Right renal cortex interstitium (tissue), 3 donors: Measurements from ENCODE around the gene C2CD3. TPM values are rescaled to one million over a fixed set of nuclear protein-coding genes. Genes with fewer than 3 reads are reported as not detected.

Experiments
- DNase-seq, 3 donors: peaks; one replicate each; pipeline ENCODE4 v3.0.0-alpha.2; 2013; ENCODE audit warnings: low read depth in 3 of 3, low spot score in 2 of 3
- polyA plus RNA-seq, 3 donors: library from polyadenylated mRNA; unstranded; fragments of 120-200 nt; gene quantifications; one replicate each; pipeline ENCODE4 v1.2.1, GENCODE V29; 2013; ENCODE audit not compliant: insufficient read length in 3 of 3

The C2CD3 gene, protein sequence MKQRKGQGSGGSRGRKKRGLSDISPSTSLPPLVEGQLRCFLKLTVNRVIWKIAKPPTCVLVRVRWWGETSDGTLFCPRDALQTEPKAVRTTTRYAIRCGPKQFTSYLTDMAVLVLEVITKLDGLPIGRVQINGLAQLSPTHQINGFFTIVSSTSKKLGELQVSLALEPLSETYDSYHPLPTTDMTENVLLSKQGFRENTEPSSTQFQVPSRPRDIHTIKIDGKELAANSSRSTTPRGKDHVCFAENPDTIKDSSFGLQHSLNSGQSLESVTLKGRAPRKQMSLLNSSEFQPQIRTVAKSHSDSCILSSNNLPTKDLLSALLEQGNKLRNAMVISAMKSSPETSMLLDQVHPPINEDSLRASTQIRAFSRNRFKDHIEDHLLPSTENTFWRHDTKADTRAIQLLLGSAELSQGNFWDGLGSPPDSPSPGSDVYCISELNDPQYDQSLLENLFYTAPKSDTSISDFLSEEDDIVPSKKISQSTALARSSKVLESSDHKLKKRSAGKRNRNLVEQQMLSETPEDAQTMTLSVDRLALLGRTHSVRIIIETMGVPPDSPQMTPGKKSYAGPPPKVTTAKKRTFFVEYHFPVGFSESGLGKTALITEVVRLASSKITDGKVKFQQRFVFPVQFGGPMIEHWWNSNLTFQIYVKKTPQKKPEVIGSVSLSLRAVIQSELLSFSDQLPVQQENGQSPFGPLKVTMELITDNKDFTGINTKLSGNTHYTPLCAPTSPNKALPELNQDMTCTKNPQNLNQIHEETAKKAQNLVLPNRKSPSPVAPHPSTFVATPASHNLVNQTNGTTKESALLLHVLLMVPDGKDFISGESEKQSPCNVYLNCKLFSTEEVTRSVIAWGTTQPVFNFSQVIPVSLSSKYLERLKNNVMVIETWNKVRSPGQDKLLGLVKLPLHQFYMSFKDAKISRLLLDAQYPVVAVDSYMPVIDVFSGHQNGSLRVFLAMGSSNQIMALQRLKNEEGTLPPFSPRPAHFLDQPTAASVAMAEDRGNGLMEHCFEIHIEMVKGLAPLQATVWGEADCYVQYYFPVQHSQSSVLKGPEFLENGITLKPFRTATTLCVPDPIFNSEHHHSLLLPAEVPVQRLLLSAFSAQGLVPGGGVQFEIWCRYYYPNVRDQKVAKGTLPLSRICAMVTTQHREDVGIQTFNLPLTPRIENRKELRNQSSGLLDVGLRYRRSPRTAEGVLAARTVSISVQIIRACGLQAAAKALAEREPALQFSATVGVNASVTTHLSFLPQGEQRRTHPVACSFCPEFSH (N-terminal part only)
- 10 to 100 TPM; 20.5 to 24.3 (median 21.8) TPM for polyA plus RNA-seq

DNA sequence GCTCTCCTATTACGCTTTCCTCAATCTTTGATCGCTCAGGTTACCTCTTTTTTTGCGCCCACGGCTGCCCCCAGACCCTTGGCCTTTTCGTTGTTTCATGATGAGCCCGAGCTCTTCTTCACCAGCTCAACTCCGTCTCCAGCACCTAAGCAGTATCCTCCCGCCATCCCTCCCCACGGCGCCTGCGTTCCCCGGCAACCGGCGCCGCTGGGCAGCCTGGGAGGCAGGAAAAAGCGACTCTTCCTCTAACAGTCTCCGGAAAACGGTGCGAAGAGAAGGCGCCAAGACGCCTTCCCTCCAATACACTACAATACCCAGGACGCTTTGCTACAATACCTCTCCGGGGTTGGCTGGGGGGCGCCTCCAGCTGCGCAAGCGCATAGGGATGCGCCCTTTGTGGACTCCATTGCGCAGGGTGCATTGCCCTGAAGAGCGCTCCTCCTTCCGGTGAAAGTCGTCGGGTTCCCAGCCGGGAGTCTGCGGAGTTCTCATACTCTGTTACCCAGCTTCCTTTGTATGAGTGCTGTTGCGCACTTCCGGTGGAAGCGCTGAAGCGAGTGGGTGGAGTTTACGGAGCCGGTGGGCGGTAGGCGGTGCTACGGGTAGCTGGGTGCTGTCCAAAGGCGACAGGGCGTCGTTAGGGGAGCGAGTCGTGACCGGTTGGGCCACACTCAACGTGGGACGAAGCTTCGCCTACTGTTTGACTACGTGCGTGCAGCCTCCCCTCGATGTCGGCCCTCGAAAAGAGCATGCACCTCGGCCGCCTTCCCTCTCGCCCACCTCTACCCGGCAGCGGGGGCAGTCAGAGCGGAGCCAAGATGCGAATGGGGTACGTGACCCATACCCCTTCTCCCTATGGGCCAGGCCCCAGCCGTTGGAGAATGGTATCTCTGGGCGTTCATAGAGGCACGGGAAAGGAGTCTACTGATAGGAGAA is at the start of gene C2CD3, which contains the start of gene PPME1:
C2CD3 (minus strand) TSS at position 309 of the 936 bp plus-strand sequence; CDS start at position 99, 210 bp downstream.
PPME1 (plus strand) TSS at position 596 of the 936 bp plus-strand sequence; CDS start at position 729, 133 bp downstream.
- DNase-seq = peak; percentile 98 to 99 (median 98)

DNA sequence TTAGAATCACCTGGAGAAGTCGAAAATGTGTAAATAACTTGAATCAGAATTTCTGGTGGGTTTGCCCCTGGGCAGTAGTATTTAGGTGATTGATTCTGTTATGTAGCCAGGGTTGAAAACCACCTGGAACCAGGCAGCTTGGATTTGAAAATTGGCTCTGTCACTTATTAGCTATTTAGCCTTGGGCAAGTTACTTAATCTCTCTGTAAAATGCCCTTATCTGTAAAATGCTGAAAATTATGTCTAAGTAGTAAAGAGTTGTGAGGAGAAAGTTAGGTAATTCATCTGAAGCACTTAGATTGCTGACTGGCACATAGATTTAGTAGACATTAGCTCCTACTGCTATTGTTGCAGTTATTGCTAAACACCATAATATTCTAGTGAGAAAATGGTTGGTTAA is 49.6 kb upstream of the C2CD3 start:
- no peak for DNase-seq

DNA sequence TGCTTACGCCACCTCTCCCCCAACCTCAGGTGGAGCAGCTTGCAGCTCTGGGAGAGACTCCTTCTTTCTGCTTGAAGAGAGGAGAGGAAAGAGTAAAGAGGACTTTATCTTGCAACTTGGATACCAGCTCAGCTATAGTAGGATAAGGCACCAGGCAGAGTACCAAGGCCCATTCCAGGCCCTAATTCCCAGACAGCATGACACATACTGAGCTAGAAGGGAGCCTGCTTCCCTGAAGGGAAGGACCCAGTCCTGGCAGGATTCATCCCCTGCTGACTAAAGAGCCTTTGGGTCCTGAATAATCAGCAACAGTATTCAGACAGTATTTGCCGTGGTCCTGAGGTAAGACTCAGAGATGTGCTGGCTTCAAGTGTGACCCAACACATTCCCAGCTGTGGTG is 41.7 kb upstream of the C2CD3 start:
- DNase-seq = no peak

DNA sequence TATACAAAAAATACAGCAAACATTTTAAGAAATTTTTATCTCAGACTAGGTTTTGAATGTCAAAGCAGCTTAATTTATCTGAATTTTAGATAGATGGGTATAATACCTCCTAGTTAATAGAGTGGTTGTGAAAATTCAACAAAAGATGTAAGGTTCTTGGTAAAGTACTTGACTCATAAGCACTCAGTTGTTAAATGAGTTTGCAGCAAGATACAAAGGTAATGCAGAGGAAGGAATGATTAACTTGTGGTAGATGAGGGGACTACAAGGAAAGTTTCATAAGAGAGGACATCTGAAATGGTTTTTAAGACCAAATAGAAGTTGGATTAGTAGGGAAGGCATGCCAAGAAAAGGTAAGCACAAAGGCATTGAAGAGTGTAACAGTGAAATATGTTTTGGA is 37.7 kb upstream of the C2CD3 start:
- no peak for DNase-seq

DNA sequence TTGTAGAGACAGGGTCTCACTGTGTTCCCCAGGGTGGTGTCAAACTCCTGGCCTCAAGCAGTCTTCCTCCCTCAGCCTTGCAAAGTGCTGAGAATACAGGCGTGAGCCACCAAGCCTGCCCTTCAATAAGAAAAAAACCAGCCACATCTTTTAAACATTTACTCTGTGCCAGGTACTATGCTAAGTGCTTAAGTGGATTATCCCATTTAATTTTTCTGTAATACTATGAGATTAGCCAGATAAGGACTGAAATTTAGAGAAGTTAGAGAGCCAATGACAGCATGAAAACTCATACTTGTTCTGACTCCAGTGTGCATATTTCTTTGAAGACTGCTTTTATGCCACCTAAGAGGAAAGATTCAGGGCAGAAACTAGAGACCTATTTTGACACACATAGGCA is 35.9 kb upstream of the C2CD3 start:
- no peak for DNase-seq

DNA sequence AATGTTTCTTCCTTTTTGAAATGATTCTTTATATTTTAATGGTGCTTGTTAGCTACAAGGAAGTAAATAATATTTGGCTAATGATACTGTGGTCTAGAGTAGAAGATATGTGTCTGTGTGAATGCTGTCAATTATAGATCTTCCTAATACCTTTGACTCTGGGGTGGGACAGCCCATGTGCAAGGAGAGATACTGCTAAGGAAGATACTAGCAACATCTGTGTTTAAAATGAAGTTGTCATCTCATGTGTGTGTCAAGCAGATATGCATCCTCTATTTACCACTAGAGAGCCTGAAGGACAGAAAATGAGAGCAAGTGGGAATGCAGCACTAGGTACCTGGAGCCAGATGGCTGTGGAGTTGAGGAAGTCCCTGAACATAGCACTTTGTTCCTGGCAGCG is 34.4 kb upstream of the C2CD3 start:
- no peak for DNase-seq

DNA sequence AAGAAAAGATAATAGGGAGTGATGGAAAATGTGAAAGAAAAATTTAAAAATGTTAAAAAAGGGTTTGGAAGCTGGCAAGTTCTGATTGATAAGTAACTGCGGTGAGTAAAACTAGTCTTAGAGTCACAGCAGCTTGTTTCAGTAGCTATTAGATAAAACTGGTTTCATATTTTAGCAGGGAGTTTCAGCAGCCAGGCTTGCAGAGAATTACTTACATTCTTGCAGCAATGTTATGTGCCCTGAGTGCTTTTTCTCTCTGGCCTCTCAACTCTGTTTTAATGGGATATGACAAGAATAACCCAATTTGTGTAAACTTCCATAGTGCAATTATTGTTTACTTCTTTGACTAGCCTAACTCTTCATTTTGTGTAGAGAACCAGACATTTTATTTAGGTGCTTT is 33.9 kb upstream of the C2CD3 start:
- DNase-seq = no peak

DNA sequence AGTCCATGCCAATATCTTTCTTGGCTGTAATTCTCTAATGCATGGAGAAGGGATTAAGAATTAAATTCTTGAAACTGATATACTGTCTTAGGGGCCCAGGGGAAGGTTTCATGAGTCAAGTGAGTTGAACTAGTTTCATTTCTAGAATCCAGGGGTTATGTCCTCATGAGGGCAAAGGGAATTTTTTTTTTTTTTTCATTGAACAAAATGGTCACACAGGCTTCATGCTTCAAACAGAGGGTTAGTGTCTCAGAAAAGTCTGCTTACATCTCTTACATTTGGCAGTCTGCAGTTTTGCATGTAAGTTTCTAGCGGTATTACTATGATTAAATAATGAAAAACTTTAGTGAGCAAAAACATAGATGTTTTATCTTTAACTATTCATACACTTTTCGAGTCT is 33.2 kb upstream of the C2CD3 start:
- no peak for DNase-seq

DNA sequence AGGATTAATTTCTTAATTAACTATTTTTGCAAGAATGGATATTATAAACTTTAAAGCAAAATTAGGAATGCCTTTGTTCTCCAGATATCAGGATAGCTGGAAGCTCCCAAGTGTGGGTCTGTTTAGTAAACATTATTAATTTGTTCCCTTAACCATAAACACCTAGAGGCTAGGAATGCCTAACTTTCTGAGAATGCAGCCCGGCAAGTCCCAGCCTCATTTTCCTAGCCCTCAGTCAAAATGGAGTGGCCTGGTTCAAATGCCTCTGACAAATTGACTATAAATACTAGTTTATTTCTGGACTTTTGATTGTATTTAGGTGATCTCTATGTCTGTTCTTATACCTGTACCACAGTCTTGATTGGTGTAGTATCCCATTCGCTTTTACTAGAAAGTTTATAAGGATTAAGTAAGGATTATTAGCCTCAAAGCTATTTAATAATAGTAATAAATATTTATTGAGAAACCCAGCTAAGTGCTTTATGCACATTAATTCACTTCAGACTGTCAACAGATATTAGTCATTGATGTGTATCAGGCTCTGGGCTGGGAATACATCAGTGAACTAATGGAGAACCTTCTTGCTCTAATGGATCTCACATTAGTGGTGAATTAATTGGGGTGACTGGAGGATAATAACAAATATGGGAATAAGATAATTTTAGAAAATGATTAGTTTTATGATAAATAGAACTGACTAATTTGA is 26.1 kb upstream of the C2CD3 start:
- no peak for DNase-seq

DNA sequence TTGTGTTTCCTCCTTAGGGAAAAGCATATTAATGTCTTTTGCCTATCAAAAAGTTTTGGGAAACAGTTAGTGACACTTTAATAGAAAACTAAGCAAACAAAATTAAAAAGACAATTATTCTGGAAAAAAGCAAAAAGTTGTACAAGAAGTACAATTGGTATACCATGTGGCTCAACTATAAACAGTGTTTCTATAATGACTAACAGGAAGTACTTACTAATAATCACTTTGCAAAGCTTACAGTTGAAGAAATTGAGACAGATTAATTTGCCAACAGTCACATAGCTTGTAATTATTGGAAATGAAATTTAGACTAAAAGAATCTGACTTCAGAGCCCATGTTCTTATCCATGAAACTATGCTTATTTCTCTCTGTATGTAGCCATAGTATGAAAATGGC is 25.0 kb upstream of the C2CD3 start:
- no peak for DNase-seq

DNA sequence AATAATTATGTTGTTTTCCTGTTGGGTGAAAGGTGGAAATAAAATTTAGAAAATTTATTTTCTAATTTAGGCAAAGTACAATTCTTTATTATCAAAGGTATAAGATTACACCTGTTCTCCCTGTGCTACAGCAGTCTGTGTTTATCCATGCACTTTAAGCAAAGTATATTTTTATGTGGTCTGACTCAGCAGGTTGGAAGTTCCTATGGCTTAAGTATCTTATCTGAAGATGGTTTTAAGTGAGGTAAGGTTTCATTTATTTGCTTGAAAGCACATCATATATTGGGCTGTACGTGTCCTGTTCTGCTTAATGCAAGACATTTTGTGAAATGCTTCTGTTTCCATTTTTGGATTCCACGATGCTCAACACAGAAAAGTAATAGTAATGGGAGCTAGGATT is 14.9 kb upstream of the C2CD3 start:
- no peak for DNase-seq

DNA sequence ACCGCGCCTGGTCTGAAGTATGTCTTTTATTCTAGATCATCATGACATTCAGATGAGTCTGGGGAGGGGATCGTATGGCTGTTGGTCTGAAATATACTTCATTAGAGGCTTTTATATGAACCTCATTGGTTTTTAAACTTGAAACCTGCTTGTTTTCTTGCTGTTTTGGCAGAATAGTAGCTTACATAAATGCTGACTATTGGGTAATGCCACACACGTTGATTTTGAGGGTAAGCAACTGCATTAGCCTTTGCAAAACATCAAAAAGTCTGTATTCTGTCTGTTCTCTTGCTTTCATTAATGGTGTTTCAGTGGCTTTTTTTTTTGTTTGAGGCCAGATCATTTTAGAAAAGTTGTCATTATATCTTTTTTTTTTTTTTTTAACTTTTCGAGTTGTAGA is 14.5 kb upstream of the C2CD3 start:
- DNase-seq = no peak

DNA sequence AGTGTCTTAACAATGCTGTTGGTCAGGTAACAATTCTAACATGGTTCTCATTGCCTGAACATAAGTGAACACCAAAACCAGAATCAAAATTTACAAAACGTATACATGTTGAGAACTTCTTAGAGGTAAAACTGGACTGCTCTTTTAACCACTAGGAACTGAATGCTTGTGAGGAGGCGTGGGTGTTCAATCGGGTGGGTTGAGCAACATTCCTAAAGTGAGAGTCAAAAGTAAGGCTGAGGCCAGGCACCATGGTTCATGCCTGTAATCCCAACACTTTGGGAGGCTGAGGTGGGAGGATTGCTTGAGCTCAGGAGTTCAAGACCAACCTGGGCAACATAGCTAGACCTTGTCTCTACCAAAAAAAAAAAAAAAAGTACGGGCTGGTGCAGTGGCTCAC is 11.8 kb upstream of the C2CD3 start:
- DNase-seq = no peak

DNA sequence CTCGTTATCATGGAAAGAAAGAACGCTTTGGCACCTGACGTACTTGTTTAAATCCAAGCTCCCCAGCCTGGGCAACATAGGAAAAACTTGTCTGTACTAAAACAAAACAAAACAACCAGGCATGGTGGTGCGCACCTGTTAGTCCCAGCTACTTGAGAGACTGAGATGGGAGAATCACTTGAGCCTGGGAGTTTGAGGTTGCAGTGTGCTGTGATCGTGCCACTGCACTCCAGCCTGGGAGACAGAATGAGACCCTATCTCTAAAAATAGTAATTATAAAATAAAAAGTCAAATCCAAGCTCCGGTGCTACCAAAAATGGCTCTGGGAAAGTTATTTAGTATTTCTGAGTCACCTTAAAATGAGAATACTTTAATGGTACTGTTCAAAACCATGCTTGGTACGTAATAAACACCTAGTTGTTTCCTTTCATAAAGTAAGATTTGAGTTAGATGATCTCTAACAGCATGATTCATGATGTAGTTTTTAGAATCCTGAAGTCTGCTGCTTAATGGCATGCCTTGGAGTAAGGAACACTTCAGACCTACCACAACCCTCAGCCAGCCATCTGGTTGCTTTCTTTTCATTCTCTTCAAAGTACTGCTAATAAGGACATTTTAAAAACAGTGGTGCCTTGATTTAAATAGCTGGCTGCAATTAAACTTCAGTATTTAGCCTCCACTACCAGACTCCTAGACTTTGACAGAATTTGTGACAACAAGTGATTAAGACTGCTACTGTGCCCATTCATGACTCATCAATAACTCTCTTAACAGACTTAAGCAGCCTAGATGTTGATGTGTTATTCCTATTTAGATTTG is 8.6 kb upstream of the C2CD3 start:
- DNase-seq = no peak

DNA sequence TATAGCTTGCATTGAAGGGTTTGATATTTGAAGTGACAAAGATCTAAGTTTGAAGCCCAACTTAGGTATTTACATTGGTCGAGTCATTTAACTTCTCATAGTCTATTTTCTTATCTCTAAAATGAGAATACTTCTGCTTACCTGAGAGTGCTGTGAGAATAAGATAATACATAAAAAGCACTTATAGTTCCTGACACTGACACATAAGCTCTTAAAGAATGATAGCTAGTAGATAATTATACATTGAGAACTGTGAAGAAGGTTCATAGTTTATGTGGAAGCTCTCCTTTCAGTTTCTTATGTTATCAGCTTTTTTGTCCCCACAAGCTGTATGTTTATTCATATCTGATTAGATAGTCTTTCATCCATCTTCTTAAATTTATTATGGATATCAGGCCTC is 5.1 kb upstream of the C2CD3 start:
- DNase-seq = no peak

DNA sequence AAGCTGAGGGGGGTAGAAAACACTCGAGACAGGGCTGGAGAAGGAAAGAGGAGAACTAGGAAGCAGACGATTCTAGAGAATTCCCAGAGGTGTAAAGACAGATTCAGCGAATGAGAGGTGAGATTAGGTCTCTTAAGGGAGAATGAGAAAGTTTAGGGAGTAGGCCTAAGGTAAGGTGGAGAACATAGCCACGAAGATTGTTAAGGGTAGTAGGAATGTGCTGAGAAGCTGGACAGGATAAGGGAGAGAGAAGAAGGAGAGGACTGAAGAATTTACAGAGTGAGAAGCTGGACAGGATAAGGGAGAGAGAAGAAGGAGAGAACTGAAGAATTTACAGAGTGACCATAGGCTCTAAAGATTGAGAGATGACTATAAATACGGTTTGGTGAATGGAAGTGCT is 1.2 kb upstream of the C2CD3 start:
- DNase-seq = no peak

DNA sequence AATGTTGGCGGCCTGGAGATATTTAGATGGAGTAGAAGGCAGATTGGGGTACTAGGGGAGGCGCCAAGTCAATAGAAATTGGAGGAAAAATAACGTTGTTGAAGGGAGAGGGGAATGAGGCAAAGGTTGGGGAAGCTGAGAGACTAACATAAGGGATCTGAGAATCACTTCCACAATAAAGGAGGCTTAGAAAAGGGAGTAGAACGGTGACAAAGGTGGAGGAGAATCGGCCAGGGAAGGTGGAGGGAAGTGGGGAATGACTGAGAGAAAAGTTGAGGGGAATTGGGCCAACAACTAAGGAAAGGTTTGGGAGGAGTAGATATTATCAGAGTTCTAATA is 797 bp upstream of the C2CD3 start:
- DNase-seq = no peak

DNA sequence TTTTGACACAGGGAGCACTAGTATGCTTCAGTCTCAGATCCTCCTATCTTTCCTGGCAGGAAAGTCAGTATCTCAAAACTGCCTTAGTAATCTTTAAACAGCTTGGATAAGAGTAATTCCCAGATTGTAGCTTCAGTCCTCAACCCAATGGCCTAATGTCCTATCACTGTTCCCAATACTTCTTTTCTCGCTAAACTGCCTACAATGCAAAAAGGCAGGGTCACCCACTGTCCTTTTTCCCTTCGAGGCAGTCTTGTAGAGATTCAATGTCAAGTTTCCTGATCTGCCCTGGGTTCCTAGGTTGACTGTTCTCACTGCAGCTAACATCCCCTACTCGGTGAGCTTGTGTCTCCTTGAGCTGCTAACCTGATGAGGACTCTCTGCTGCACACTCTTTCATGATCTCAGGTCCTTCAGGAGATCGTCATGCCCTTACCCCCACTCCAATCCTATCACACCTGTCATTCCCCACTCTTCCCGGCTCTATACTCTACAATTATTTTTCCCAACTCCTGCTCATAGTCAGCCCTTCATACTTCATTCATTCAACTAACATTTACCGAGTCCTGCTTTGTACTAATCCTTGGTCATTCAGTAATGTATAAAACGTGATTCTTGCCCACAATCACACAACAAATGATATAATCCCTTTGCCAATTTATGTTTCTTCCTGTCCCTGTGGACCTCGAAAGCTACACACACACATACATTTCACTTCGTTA is 904 bp downstream of the C2CD3 start:
- peak in 1 of 3 donors; percentile 2 for DNase-seq
